ENCODE measurements around the gene WDR87.
"Not testable (repeated sequence)": the region's sequence is repeated elsewhere in the genome, so short reads cannot be mapped to it uniquely, and the experiment has no call there.

- not testable (repeated sequence) for TF ChIP-seq CTCF (IDR thresholded peaks at IDR 0.05; ENCODE audit: low read length); EZH2 (IDR thresholded peaks at IDR 0.05; ENCODE audit: borderline replicate concordance, low read length)
Measured at GRCh38 chr19:37924573-37924972, 18.2 kb upstream of the WDR87 start.

All from OCI-LY1 (cell line).